Stimulated activated CD8-positive, alpha-beta memory T cell treated with anti-CD3 and anti-CD28 coated beads, Interleukin-12 subunit alpha, Interleukin-12 subunit beta, amount 100 ng/mL, for 1 hour (primary cell): ENCODE results near the gene NTN5.
"Not testable (repeated sequence)": the region's sequence is repeated elsewhere in the genome, so short reads cannot be mapped to it uniquely, and the experiment has no call there.

Source experiments
- DNase-seq: peaks from one replicate; pipeline ENCODE4 v3.0.0-alpha.2; 2020; ENCODE audit warnings: low read depth

The NTN5 gene

DNA sequence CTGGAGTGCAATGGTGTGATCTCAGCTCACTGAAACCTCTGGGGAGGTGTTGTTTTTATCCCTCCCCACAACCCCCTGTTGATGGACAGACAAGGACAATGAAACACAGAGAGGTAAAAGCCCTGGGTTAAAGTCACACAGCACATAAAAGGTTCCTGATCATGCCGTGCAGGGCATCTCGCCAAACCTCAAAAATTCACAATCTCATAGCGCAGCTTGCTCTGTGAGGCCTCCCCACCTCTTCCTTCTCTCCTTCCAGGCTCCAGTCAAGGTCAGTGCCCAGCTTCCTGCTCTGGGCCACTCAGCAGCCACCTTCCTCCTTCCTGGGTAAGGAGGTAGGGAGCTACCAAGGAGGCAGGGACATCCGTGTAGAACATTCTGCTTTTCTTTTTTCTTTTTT is 25.2 kb upstream of the NTN5 start:
- no peak for DNase-seq

DNA sequence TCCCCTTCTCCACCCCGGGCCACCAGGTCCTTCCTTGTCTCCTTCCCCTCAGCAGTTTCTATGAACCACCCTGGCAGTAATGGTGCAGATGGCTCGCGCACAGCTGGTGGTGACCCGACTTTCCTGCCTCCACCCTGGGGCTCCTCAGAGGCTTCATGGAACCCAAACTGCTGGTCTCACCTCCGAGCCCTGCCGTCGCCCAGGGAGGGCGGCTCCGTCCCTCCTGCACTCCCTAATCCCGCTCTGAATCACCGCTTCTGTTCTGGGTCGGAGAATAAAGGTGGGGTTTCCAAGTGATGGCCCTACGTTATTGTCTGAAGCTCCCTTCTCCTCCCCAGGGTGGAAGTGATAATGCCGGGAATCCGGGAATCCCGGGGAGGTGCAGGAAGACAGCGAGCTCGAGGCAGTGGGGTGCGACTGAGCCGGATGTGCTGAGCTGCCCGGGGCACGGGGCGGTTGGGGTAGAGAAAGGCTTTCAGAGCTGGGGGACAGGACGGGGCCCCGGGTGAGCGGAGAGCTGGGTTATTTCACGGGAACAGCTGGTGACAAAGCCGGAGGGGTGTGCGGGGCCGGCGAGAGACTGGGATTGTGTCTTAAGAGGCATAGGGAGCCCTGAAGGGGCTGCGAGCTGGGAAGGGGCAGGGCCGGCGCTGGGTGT is 23.7 kb upstream of the NTN5 start:
- no peak for DNase-seq

DNA sequence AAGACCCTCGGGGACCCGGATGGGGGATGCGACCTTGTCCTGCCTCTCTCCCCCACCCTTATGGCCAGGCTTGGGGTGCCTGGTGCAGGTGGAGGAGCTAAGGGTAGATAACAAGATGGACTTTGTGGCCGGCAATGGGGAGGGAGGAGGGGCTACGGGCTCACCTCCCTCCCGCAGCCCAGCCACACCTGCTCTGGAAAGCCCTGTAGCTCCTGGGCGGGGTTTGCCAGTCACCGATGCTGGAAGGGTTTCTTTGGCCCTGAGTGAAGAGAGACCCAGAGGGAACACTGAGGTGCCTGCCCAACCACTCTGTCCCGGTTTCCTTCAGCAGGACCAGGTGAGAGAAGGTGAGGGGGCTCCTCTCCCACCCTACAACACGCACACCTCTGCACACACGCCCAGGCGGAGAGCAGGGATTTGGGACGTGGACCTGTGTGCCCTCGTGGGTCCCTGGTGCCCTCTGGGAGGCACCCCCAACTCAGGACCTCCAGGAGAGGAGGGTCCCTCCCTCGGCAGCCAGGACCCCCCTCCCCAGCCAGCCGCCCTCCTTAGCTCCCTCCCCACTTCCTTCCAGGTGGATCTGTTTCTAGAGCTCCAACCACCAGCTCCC is 23.0 kb upstream of the NTN5 start, which contains the start of gene FUT2:
TSS of gene FUT2 (plus strand) at position 229 of the 610 bp plus-strand sequence. CDS start 6,986 bp downstream, outside the sequence.
- DNase-seq, result no peak

DNA sequence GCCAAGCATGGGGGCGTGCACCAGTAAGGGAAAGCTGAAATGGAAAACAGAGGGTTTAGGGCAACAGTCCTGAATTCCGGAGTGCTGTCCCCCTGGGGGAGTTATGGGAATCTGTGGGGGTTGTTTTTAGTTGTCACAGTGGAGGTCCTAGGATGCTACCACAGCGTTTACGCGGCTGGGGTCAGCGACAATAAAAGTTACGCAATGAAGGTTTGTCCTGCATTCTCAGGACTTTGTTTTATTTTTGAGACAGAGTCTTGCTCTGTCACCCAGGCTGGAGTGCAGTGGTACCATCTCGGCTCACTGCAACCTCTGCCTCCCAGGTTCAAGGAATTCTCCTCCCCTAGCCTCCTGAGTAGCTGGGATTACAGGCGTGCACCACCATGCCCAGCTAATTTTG is 20.8 kb upstream of the NTN5 start:
- DNase-seq, result not testable (repeated sequence)

DNA sequence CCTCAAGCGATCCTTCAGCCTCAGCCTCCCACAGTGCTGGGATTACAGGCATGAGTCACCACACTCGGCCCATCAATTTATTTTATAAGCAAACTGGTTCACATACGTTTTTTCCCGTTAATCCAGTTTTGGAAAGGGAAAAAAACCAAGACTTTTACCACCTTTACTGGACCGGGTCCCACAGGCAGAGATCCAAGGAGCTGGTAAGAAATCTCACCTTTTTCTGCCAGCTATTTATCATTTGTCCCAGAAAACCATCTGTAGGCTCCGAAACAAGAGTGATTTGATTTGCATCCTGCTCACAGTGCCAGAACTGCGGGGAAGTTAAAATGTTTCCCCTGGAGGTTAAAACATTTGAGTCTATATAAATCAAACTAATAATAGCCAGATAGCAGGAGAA is 16.6 kb upstream of the NTN5 start:
- DNase-seq, result no peak

DNA sequence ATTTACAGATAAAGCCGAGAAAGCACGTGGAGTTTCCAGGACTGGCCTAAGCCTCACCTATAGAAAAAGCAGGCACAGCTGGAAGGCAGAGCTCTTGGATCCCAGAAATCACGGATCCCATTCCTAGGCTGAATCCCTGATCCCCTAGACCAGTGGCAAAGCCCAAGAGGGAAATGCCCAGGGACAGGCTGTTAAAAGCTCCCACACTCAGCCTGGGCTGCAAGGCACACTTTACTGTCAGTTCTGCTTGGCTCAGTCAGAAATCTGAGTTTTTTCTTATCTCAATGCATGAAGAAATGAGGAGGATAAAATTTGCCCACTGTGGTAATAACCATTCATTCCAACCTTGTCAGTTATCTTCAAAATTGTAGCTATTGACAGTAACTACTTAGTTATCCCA is 15.0 kb upstream of the NTN5 start:
- DNase-seq, result no peak

DNA sequence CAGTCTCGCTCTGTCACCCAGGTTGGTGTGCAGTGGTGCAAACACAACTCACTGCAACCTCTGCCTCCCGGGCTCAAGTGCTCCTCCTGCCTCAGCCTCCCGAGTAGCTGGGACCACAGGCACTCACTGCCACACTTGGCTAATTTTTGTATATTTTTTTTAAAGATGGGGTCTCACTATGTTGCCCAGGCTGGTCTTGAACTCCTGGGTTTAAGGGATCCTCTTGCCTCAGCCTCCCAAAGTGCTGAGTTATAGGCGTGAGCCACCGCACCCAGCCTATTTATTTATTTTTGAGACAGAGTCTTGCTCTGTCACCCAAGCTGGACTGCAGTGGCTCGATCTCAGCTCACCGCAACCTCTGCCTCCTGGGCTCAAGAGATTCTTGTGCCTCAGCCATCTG is 13.8 kb upstream of the NTN5 start:
- DNase-seq, result not testable (repeated sequence)

DNA sequence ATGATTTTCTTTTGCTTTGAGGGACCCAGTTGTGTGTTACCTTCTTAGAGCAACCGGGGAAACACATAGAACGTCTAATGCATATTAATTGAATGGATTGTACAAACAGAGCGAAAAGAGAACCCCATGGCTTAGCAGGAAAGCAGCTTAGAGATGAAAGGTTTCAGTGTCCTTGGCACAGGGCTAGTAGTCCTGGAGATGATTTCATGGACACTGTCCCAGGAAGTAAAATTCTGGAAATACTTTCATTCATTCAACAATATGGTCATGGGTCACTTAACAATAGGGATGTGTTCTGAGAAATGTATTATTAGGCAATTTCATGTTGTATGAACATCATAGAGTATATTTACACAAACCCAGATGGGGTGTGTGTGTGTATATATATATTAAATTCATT is 13.3 kb upstream of the NTN5 start:
- no peak for DNase-seq

DNA sequence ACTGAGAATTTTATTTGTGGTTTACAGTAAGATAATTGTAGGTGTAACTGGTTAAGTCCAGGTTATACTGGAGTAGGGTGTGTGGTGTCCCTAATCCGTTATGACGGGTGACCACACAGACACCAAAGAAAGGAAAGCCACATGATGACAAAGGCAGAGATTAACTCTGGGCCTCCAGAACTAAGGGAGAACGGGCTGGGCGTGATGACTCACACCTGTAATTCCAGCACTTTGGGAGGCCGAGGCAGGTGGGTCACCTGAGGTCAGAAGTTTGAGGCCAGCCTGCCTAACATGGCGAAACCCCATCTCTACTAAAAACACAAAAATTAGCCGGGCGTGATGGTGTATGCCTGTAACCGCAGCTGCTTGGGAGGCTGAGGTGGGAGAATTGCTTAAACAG is 12.8 kb upstream of the NTN5 start:
- DNase-seq, result no peak

DNA sequence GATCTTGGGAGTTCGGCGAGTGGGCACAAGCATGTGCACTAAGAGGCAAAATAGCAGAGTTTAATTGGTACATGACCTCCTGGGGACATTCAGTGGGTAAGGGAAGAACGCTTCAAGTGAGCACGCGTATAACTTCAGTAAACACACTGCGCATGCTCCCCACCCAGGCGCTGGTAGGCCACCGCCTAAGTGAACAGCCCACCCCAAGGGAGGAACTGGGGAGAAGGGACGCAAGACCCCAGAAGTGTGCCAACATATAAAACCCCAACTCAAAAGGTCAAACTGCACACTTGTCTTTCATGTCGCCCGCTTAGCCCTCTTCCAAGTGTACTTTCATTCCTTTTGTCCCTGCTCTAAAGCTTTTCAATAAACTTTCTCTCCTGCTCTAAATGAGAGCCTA is 10.5 kb upstream of the NTN5 start:
- DNase-seq, result no peak

DNA sequence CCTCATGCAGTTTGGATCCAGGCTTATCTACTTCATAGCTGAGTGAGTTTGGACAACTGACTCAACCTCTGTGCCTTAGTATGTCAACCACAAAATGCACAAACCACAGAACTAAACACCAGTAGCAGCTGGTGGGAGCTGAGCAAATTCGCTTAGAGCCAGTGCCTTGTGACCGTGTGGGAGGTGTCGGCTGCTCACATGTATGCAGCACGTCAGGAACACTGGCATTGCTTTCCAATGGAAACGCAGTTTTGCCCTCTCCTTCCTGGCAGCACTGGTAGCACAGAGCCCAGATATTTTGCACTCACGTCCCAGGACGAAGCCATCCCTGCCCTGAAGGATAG is 8.3 kb upstream of the NTN5 start:
- DNase-seq, result no peak

DNA sequence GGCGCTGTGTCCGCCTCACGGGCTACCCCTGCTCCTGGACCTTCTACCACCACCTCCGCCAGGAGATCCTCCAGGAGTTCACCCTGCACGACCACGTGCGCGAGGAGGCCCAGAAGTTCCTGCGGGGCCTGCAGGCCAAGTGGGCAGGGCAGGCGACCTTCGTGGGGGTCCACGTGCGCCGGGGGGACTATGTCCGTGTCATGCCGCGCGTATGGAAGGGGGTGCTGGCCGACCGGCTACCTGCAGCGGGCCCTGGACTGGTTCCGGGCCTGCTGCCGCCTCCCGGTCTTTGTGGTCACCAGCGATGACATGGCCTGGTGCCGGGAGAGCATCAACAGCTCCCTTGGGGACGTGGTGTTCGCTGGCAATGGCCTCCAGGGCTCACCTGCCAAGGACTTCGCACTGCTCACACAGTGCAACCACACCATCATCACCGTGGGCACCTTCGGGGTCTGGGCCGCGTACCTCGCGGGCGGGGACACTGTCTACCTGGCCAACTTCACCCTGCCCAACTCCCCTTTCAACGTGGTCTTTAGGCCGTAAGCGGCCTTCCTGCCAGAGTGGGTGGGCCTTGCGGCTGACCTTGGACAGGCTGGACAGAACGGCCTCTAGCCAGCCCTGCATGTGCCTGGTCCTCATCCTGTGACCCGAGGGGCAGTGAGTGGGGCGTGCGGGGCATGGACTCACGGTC is 7.8 kb upstream of the NTN5 start:
- DNase-seq, result no peak

DNA sequence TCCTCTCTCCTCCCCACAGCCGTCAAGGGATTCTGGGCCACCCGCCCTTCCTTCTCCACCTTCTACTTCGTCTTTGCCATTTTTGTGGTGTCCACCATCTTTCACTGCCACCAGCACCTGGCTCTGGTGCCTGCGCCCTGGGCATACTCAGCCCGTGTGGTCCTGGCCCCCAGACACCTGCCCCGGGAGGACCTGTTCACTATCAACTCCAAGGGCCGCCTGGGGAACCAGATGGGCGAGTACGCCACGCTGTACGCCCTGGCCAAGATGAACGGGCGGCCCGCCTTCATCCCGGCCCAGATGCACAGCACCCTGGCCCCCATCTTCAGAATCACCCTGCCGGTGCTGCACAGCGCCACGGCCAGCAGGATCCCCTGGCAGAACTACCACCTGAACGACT is 7.2 kb upstream of the NTN5 start:
- not testable (repeated sequence) for DNase-seq

DNA sequence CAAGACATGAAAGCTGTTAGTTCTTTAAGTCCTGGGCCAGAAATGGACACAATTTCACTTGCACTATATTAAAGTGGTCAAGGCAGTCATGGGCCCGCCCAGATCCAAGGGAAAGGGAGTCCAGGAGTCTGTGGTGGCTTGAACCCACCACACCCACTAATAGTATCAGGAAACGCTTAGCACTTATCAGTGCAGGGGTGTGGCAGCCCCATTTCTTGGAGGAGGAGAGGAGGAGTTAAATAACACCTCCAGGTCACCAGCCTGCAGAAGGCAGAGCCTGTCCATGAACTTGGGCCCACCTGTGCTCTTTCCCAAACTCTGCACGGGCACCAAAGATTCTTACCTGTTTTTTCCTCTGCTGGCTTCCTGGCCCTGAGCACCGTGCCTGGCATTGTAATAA is 5.4 kb upstream of the NTN5 start:
- no peak for DNase-seq

DNA sequence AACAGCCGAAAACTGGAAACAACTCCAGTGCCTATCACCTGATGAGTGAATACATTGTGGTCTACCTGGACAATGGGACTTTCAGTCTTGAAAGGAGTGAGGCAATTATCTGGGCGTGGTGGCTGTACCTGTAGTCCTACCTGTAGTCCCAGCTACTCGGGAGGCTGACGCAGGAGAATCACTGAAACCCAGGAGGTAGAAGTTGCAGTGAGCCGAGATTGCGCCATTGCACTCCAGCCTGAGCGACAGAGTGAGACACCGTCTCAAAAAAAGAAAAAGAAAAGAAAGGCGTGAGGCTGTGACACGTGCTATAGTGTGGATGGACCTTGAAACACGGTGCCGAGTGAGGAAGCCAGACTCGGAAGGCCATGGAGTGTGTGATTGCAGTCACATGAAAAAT is 4.1 kb upstream of the NTN5 start:
- no peak for DNase-seq

DNA sequence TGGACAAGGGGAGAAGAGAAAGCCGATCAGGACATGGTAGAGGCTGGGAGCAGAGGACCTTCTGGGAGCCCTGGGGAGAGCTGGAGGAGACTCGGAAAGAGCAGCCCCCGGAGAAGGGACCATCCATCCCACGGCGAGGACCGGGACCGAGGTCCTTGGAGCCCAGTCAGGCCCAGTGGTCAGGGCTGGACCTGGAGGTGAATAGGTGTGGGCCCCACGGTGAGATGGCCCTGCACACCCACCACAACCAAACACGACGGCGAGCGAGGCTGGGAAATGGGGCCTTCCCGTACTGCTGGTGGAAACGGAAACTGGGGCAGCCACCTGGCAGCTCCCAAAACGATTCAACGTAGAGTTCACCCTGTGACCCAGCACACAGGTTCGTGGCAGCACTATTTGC is 3.7 kb upstream of the NTN5 start:
- DNase-seq, result no peak

DNA sequence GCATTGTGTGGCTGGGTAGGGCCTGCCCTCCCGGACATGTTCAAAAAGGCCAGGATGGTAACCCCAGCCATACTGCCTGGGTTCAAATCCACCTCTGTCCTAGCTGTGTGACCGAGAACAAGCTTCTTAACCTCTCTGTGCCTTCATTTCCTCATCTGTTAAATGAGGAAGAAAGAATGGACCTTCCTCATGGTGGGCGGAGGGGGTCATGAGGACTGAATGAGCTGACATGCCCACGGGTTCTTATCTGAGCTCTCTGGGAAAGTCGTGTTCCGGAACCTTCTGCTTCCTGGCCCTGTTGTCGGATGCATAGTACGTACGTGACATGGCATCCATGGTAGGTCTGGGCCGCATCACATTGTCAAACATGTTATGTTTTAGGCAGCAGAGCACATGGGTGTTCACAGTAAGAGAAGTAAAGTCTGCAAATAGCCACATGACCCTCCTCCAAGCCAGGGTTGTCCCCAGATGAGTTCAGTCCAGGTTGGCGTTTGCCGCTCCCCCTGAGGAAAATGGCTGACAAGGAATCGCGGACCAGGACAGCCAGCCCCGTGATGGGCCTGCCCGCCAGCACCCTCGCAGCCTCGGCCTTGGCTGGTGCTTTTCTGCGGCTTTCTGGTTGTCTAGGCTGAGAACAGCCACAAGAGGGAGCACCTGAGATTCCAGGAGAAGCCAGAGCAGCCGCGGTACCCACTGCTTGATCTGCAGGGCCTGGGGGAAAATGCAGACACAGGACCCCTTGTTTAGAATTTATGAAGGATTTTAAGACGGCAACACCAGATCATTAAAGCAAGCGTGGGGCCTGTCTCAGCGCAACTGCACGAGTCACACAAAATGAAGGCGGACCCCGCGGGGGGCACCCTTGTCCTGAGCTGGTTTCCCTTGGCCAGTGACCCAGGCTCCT is 2.4 kb upstream of the NTN5 start:
- DNase-seq, result peak; percentile 57

DNA sequence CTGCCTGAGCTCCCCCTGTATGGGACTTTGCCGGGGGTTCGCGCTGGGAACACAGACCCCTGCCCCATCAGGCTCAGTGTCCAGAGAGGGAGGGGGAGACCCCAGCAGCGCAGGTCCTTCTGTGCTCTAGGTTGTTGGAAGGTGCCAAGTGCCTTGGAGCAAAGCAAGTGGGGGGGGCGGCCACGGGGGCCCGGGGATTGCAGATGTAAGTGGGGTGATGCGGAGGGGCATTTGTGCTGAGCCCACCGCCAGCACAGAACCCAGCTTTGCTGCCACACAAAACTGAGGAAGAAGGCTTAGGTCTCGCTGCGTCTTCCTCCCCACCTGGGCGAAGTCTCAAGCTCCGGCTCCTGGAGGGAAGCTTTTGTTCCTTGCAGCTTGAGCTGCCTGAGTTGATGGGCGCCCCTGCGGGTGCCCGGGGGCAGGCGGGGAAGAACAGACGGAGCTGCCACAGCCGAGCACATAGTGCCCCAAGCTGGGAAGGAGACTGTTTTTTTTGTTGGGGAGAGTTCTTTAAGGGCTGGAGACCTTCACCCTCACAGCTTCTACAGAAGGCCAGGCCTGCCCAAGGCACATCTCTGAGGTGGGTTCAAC is 1.5 kb upstream of the NTN5 start:
- no peak for DNase-seq

DNA sequence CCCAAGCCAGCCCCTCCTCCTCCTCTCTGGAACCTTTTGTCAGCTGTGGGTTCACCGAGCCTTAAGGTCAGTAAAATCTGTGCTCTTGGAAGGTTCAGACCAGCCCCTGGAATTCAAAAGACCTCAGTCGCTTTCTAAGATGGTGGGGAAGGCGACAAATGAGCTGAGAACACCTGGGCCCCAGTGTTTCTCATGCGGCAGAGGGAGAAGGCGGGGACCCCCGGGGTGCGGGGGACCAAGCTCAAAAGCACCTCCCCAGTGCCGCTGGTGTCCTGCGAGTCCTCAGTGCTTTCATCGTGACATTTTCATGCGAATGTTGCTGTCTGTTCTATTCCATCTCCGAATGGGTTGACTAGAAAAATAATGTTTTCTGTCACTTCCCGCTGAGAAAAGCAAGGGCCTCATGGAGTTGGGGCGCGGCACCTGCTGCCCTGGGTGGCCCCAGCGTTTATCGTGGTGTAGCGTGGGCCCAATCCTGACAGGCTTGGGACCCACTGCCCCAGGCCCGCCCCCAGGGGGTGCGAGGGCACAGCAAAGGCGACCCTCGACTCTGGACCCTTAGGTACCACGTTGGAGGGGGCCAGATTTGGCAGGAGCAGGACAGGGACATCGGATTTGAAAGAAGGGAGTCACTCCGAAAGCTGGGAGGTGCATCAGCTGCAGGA is 751 bp upstream of the NTN5 start:
- no peak for DNase-seq

DNA sequence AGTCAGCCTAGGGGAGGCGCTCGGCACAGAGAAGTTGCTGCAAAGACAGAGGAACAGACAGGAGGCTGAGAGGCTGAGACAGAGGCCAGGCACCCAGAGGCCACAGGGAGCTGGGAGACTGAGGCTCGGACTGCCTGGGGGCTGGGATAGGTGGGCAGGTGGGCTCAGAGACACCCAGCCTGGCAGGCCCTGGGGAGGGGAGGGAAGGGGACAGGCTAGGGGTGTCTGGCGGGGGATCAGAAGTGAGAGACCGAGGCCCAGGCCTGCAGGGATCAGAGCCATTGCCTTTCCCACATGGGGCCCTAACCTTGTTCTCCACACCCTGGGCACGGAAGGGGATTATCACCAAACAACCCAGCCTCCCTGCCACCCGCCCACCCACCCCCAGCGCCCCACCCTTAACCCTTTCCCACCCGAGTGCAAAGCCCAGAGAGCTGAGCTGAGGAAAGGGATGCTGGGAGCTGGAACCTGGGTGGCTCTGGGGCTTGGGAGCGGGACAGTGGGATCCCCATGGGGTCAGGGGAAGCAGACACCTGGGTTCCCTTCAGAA is 1.3 kb downstream of the NTN5 start:
- no peak for DNase-seq

DNA sequence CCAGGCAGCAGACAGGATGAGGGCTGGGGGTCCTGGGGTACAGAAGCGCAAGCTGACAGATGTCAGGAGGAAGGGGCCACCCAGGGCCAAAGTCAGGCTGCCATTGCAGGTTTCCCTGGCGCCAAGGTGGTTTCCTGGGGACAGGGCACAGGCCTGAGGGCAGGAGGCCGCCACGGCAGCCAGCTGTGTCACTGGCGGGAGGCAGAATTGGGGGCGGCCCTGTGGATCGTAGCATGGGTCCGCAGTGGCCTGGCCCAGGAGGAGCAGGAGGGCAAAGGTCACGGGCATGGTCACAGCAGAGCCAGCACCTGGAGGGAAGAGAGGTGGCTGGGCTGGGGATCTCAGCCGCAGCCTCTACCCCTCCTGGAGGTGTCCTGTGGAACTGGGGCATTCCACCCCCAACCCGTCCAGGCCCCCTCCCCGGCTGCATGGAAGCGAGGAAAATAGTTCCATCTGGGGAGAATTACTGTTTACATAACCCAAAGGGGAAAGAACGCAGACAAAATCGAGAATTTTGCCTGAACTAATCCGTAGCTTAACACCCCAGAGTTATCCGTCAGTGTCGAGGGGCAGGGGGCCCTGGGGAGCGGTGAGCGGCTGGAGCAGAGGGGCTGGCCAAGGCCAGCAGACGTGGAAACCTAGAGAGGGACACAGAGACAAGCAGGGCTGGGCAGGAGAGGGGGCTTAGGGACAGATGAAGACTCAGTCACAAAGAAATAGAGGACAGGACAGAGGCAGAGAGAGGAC is 1.9 kb downstream of the NTN5 start:
- no peak for DNase-seq
